ENCODE measurements around the gene ACTR3. TPM values are rescaled to one million over a fixed set of nuclear protein-coding genes. Genes with fewer than 3 reads are reported as not detected.

ACTR3 gene
- total RNA-seq, 2 donors from 2014 or later: 142 to 177 TPM

GRCh38 chr2:113875135-113875534, 14.8 kb upstream of the ACTR3 start:
- H3K27ac ChIP-seq: no peak overlapping the region
- H3K36me3 ChIP-seq: no peaks in the 10 kb centered on the region
- no peak overlapping the region for H3K4me3 ChIP-seq
- TF ChIP-seq CTCF (IDR thresholded peaks at IDR 0.05): no peak
- ATAC-seq (ENCODE audit: insufficient number of reproducible peaks, low FRiP score, low read depth): no peak
- no peaks in the 10 kb centered on the region for H3K4me1 ChIP-seq (ENCODE audit: control insufficient read depth in 1 of 2, low read depth in 2 of 2)
- no peak for DNase-seq (ENCODE audit: low spot score)
- no peaks in the 10 kb centered on the region for H3K9me3 ChIP-seq
- no peaks in the 10 kb centered on the region for H3K27me3 ChIP-seq (replicated peaks; ENCODE audit: insufficient read depth)

GRCh38 chr2:113876503-113877387, 13.1 kb upstream of the ACTR3 start:
- H3K27ac ChIP-seq: no peak overlapping the region
- ATAC-seq (ENCODE audit: insufficient number of reproducible peaks, low FRiP score, low read depth): no peak
- DNase-seq (ENCODE audit: low spot score): no peak
- no peaks in the 10 kb centered on the region for H3K27me3 ChIP-seq (replicated peaks; ENCODE audit: insufficient read depth)
- H3K4me3 ChIP-seq: no peak overlapping the region
- TF ChIP-seq CTCF (IDR thresholded peaks at IDR 0.05): no peak
- no peaks in the 10 kb centered on the region for H3K4me1 ChIP-seq (ENCODE audit: control insufficient read depth in 1 of 2, low read depth in 2 of 2)
- H3K36me3 ChIP-seq: no peaks in the 10 kb centered on the region
- H3K9me3 ChIP-seq: no peaks in the 10 kb centered on the region

GRCh38 chr2:113877711-113878598, 11.9 kb upstream of the ACTR3 start:
- Histone ChIP-seq H3K4me3 (no peak overlapping the region), H3K4me1 (ENCODE audit: control insufficient read depth in 1 of 2, low read depth in 2 of 2) (no peaks in the 10 kb centered on the region), H3K27ac (no peak overlapping the region), H3K36me3 (no peaks in the 10 kb centered on the region), H3K27me3 (replicated peaks; ENCODE audit: insufficient read depth) (no peaks in the 10 kb centered on the region), H3K9me3 (no peaks in the 10 kb centered on the region)
- ATAC-seq (ENCODE audit: insufficient number of reproducible peaks, low FRiP score, low read depth) (no peak), DNase-seq (ENCODE audit: low spot score) (no peak)
- TF ChIP-seq CTCF (IDR thresholded peaks at IDR 0.05): no peak

GRCh38 chr2:113878743-113879142, 11.1 kb upstream of the ACTR3 start:
- ATAC-seq (ENCODE audit: insufficient number of reproducible peaks, low FRiP score, low read depth) (no peak), DNase-seq (ENCODE audit: low spot score) (no peak)
- no peaks in the 10 kb centered on the region for H3K4me1 ChIP-seq (ENCODE audit: control insufficient read depth in 1 of 2, low read depth in 2 of 2)
- H3K27ac ChIP-seq: no peak overlapping the region
- H3K27me3 ChIP-seq (replicated peaks; ENCODE audit: insufficient read depth): no peaks in the 10 kb centered on the region
- no peak overlapping the region for H3K4me3 ChIP-seq
- H3K9me3 ChIP-seq: no peaks in the 10 kb centered on the region
- H3K36me3 ChIP-seq: no peaks in the 10 kb centered on the region
- TF ChIP-seq CTCF (IDR thresholded peaks at IDR 0.05): no peak

GRCh38 chr2:113879457-113879856, 10.4 kb upstream of the ACTR3 start:
- ATAC-seq (ENCODE audit: insufficient number of reproducible peaks, low FRiP score, low read depth) (no peak), DNase-seq (ENCODE audit: low spot score) (no peak)
- Histone ChIP-seq H3K27me3 (replicated peaks; ENCODE audit: insufficient read depth) (no peaks in the 10 kb centered on the region), H3K4me1 (ENCODE audit: control insufficient read depth in 1 of 2, low read depth in 2 of 2) (no peaks in the 10 kb centered on the region), H3K27ac (no peak overlapping the region), H3K36me3 (no peaks in the 10 kb centered on the region), H3K9me3 (no peaks in the 10 kb centered on the region), H3K4me3 (no peak overlapping the region)
- TF ChIP-seq CTCF (IDR thresholded peaks at IDR 0.05): no peak
